Fibroblast of peridontal ligament (primary cell): Measurements from ENCODE around the gene TMEM187.

ENCODE experiments used
- DNase-seq: peaks from one replicate; pipeline ENCODE4 v3.0.0-alpha.2; 2010; ENCODE audit errors: extremely low read depth

The TMEM187 gene

GRCh38 chrX:153972368-153973126 is at the start of gene TMEM187:
Gene TMEM187, plus strand, starts transcription at chrX:153972754. Its CDS starts 9,309 bp downstream, at chrX:153982063.
- DNase-seq, result peak; percentile 79

GRCh38 chrX:153922932-153923857 is 49.4 kb upstream of the TMEM187 start:
- DNase-seq, result peak; percentile 46

GRCh38 chrX:153924149-153924861 is 48.2 kb upstream of the TMEM187 start:
- no peak for DNase-seq

- no peak for DNase-seq
Measured at GRCh38 chrX:153925387-153925738, 47.2 kb upstream of the TMEM187 start.

GRCh38 chrX:153925739-153926551 is 46.6 kb upstream of the TMEM187 start, which contains the start of gene ARHGAP4:
Gene ARHGAP4, minus strand, starts transcription at chrX:153926264. Its CDS starts 62 bp downstream, at chrX:153926202.
- no peak for DNase-seq

- no peak for DNase-seq
Measured at GRCh38 chrX:153926552-153926857, 46.0 kb upstream of the TMEM187 start.

GRCh38 chrX:153926858-153927671 is 45.5 kb upstream of the TMEM187 start:
- DNase-seq, result no peak

GRCh38 chrX:153927672-153927921 is 45.0 kb upstream of the TMEM187 start:
- DNase-seq, result no peak

- DNase-seq, result peak; percentile 95
Measured at GRCh38 chrX:153927922-153928760, 44.4 kb upstream of the TMEM187 start.

- DNase-seq, result no peak
Measured at GRCh38 chrX:153928846-153929245, 43.7 kb upstream of the TMEM187 start.

- no peak for DNase-seq
Measured at GRCh38 chrX:153929576-153929975, 43.0 kb upstream of the TMEM187 start.

- DNase-seq, result no peak
Measured at GRCh38 chrX:153930011-153930910, 42.3 kb upstream of the TMEM187 start.

GRCh38 chrX:153931151-153931550 is 41.4 kb upstream of the TMEM187 start:
- no peak for DNase-seq

GRCh38 chrX:153931748-153932147 is 40.8 kb upstream of the TMEM187 start:
- DNase-seq, result no peak

- no peak for DNase-seq
Measured at GRCh38 chrX:153932220-153932915, 40.2 kb upstream of the TMEM187 start.

GRCh38 chrX:153933748-153934147 is 38.8 kb upstream of the TMEM187 start:
- DNase-seq, result no peak

GRCh38 chrX:153934148-153934761 is 38.3 kb upstream of the TMEM187 start:
- no peak for DNase-seq
